Peyer's patch (tissue), 4 donors: ENCODE data around the gene DGKA. TPM values are rescaled to one million over a fixed set of nuclear protein-coding genes. Genes with fewer than 3 reads are reported as not detected.

Experiments used
- DNase-seq, 3 donors: peaks; one replicate each; pipeline ENCODE4 v3.0.0-alpha.2; 2017 to 2019
- H3K27ac ChIP-seq, 4 donors: fragments of 200-600 bp; sonication (generic); one replicate each; pipeline ENCODE4 v1.5.1; 2016 to 2019
- H3K27me3 ChIP-seq, 2 donors: fragments of 200-600 bp; sonication (generic); one replicate each; pipeline ENCODE4 v1.5.1; 2019
- H3K36me3 ChIP-seq, 3 donors: fragments of 200-600 bp; sonication (generic); one replicate each; pipeline ENCODE4 v1.5.1; 2016 to 2019
- H3K4me1 ChIP-seq, 4 donors: fragments of 200-600 bp; sonication (generic); one replicate each; pipeline ENCODE4 v1.5.1; 2016 to 2019
- H3K4me3 ChIP-seq, 4 donors: fragments of 200-600 bp; sonication (generic); 1 replicate in 3 of 4; 2 replicates in 1 of 4; pipeline ENCODE4 v1.5.1; 2016 to 2019; ENCODE audit warnings: mild to moderate bottlenecking in 1 of 4
- H3K9me3 ChIP-seq, 4 donors: fragments of 200-600 bp; sonication (generic); one replicate each; pipeline ENCODE4 v1.5.1; 2016 to 2019; ENCODE audit warnings: mild to moderate bottlenecking in 1 of 4
- POLR2A ChIP-seq, 2 donors: fragments of 450-650 bp; IDR thresholded peaks; one replicate each; pipeline ENCODE4 v1.5.1; 2017; ENCODE audit warnings: antibody characterized with exemption in 2 of 2, mild to moderate bottlenecking in 2 of 2, moderate library complexity in 2 of 2
- total RNA-seq, 4 donors: library from RNA; depleted of rRNA; stranded (reverse); fragments of >200 nt; gene quantifications; one replicate each; pipeline ENCODE4 v1.1.0, GENCODE V29; 2016
- TF ChIP-seq, protein P1 (sequence below), 6 experiments: fragments of 450-650 bp in 4 of 6; fragments of 200-600 bp in 2 of 6; sonication (generic) in 1 of 6; IDR thresholded peaks; one replicate each; pipeline ENCODE4 v1.5.1; 2017 to 2019; ENCODE audit warnings: antibody characterized with exemption in 6 of 6, mild to moderate bottlenecking in 3 of 6, moderate library complexity in 1 of 6

The DGKA gene
- total RNA-seq, 4 donors from 2014 or later, result 181 to 447 (median 331) TPM

DNA sequence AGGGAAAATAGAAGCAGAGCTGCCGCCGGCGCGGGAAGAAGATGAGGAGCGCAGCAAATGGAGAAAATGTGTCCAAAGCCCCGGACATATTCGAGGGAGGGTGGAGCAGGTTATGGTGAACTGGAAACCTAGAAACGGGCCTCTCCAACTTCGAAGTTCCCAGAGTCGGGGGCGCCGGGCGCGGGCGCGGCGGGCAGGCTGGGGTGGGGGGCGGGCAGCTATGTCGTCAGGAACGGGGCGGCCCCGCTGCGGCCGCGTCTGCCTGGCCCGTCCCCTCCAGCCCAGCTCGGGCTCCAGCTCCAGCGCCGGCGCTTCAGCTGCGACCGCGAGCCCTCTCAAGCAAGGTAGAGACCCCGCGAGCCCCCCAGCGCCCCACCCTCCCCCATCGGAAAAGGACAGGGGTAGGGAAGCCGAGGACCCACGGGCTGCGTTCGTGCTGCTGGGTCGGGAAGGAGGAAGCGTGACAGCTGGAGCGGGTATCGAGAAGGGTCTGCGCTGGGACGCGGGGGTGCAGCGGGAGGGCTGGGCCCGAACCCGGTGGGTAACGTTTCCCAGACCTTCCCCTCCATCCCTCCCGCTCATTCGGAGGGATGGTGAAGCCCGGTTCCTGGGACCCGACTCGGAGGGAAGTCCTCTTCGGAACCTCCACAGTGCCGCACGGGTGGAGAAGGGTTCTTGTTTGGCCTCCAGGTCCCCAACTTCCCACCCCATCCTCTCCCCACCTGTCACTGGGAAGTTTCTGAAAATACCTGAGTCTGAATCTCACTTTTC is 1.0 kb downstream of the DGKA start:
- no peaks in the 10 kb centered on the region for H3K9me3 ChIP-seq
- DNase-seq, result peak; percentile 60 to 84 (median 80)
- H3K27me3 ChIP-seq, result no peaks in the 10 kb centered on the region
- TF ChIP-seq POLR2A (IDR thresholded peaks at IDR 0.05), result peak in 1 of 2 donors; percentile 30
- TF ChIP-seq, protein P1, sequence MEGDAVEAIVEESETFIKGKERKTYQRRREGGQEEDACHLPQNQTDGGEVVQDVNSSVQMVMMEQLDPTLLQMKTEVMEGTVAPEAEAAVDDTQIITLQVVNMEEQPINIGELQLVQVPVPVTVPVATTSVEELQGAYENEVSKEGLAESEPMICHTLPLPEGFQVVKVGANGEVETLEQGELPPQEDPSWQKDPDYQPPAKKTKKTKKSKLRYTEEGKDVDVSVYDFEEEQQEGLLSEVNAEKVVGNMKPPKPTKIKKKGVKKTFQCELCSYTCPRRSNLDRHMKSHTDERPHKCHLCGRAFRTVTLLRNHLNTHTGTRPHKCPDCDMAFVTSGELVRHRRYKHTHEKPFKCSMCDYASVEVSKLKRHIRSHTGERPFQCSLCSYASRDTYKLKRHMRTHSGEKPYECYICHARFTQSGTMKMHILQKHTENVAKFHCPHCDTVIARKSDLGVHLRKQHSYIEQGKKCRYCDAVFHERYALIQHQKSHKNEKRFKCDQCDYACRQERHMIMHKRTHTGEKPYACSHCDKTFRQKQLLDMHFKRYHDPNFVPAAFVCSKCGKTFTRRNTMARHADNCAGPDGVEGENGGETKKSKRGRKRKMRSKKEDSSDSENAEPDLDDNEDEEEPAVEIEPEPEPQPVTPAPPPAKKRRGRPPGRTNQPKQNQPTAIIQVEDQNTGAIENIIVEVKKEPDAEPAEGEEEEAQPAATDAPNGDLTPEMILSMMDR (IDR thresholded peaks at IDR 0.05), result no peak
- peaks cover 0 to 66% (median 12%) of the 10 kb centered on the region in 4 donors for H3K4me1 ChIP-seq
- peak overlapping the region; percentile 95 to 98 (median 96) for H3K27ac ChIP-seq
- H3K36me3 ChIP-seq, result peaks cover 0 to 7% (median 0%) of the 10 kb centered on the region in 3 donors
- H3K4me3 ChIP-seq, result peak overlapping the region; percentile 77 to 90 (median 82)

DNA sequence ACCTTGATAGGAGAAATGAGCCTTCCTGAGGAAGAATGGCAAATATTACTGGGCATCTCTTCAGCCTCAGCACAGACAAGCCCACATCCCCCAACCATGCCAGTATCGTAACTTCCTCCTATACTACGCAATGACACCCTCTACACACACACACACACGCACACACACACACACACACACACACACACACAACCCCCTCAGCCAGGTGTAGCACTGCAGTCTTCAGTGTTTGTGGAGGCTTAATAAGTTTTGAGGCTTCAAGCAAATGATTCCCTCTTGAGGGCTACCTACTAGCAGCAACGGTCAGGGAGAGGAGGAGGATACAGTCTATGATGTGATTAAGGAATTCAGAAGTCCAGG is 1.6 kb downstream of the DGKA start:
- TF ChIP-seq, protein P1 (IDR thresholded peaks at IDR 0.05), result no peak
- TF ChIP-seq POLR2A (IDR thresholded peaks at IDR 0.05), result peak in 1 of 2 donors; percentile 6
- Histone ChIP-seq H3K27me3 (no peaks in the 10 kb centered on the region), H3K4me3 (peak overlapping the region; percentile 77 to 90 (median 82)), H3K27ac (peak overlapping the region; percentile 95 to 98 (median 96)), H3K9me3 (no peaks in the 10 kb centered on the region), H3K36me3 (peaks cover 0 to 12% (median 0%) of the 10 kb centered on the region in 3 donors), H3K4me1 (peaks cover 0 to 66% (median 12%) of the 10 kb centered on the region in 4 donors)
- DNase-seq, result peak in 2 of 3 donors; percentile 63 to 76

DNA sequence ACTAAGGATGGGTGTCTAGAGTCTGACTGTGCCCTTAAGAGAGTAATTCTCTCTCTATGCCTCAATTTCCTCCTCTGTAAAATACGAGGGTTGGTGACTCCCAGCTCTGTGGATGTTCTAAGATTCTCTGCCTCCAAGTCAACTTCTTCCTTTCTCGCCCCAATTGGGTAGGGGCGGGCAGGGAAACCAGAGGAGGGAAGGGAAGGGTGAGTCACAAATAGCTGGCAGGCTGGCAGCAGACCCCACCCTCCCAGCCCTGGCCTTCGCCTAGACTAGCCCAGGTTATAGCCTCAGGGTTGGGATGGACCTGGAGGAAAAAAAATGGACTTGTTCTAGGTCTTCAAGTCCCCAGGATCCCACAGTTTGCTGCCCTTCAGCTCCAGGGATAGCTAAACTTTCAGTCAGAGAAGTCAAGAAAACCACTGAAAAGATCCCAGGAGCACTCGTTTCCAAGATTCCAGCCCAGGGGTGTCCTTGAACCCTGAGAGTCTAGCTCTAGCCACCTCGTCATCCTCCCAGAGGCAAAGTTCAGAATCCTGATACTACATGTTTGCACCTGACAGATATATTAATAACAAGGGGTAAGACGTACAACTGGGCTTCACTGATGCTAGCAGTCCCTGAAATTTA is 2.3 kb downstream of the DGKA start:
- TF ChIP-seq POLR2A (IDR thresholded peaks at IDR 0.05), result peak; percentile 36 to 78
- TF ChIP-seq, protein P1 (IDR thresholded peaks at IDR 0.05), result no peak
- peaks cover 0 to 20% (median 0%) of the 10 kb centered on the region in 3 donors for H3K36me3 ChIP-seq
- peak in 2 of 3 donors; percentile 66 to 76 for DNase-seq
- peak overlapping the region; percentile 95 to 98 (median 96) for H3K27ac ChIP-seq
- peaks cover 0 to 62% (median 12%) of the 10 kb centered on the region in 4 donors for H3K4me1 ChIP-seq
- no peaks in the 10 kb centered on the region for H3K9me3 ChIP-seq
- peak overlapping the region in 3 of 4 donors; percentile 77 to 90 (median 82) for H3K4me3 ChIP-seq
- no peaks in the 10 kb centered on the region for H3K27me3 ChIP-seq

DNA sequence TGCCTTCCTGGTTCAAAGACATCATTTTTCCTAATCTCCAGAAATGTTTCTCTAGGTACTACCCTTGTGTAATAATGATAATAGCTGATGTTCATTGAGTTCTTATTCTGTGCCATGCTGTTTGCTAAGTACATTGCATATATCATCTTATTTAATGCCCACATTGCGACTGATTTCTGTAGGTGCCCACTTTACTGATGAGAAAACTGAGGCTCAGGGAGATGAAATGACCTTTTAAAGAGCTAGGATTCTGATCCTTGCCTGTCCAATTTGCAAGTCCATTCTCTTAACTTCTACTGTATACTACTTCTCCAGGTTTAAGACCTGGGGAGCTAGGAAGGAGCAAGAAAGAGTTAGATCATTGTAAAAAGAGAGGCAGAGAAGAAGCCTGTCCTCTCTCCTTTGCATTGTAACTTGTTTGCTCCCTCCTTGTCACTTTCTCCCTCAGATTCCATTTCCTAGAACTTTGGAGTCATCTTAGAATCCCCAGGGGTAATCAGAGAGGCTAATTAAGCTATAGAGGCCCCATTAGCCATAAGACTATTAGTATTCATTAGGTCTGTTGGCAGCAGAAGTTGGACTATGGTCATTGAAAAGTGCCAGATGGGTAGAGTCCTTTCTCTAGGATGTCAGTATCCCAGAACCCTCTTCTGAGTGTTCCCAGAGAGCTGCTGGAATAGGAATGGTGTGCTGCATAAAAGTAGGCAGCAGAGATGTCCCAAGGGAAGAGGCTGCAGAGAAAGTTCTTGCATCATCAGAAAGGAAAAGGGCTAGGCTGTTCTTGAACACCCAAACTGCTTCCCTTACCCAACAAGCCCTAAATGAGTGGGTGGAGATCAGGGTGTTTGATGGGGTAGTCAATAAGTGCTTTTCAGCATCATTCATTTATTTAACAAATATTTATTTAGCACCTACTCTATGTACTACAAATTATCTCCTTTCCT is 3.1 kb downstream of the DGKA start:
- TF ChIP-seq, protein P1 (IDR thresholded peaks at IDR 0.05), result no peak
- peak; percentile 18 to 19 for TF ChIP-seq POLR2A (IDR thresholded peaks at IDR 0.05)
- no peak for DNase-seq
- no peaks in the 10 kb centered on the region for H3K9me3 ChIP-seq
- H3K4me1 ChIP-seq, result peaks cover 0 to 55% (median 12%) of the 10 kb centered on the region in 4 donors
- H3K27ac ChIP-seq, result peak overlapping the region; percentile 95 to 98 (median 96)
- peaks cover 0 to 26% (median 0%) of the 10 kb centered on the region in 3 donors for H3K36me3 ChIP-seq
- H3K27me3 ChIP-seq, result no peaks in the 10 kb centered on the region
- H3K4me3 ChIP-seq, result peak overlapping the region in 2 of 4 donors; percentile 77 to 90

DNA sequence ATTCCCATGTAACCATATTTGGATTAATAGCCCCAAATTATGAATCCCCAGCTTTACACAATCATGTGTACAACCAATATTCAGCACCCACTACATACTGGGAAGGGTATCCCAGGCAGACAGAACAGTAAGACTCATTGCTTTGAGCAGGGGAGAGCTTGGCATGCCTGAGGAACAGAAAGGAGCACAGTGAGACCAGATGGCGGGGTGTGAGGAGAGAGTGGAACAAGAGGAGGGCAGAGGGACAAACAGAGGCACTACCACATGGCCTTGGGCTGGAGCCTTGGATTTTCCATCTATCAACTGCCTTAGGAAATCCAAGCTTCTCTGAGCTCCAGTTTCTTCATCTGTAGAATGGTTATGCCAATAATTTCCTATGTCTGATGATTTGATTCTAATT is 3.8 kb downstream of the DGKA start:
- no peak for DNase-seq
- Histone ChIP-seq H3K27ac (peak overlapping the region; percentile 20 to 98 (median 73)), H3K4me1 (peaks cover 0 to 54% (median 12%) of the 10 kb centered on the region in 4 donors), H3K9me3 (no peaks in the 10 kb centered on the region), H3K4me3 (no peak overlapping the region), H3K36me3 (peaks cover 0 to 31% (median 0%) of the 10 kb centered on the region in 3 donors), H3K27me3 (no peaks in the 10 kb centered on the region)
- TF ChIP-seq, protein P1 (IDR thresholded peaks at IDR 0.05), result no peak
- no peak for TF ChIP-seq POLR2A (IDR thresholded peaks at IDR 0.05)
